ENCODE data around the gene TNFAIP2.
"Not testable (repeated sequence)": the region's sequence is repeated elsewhere in the genome, so short reads cannot be mapped to it uniquely, and the experiment has no call there.

Gene TNFAIP2

DNA sequence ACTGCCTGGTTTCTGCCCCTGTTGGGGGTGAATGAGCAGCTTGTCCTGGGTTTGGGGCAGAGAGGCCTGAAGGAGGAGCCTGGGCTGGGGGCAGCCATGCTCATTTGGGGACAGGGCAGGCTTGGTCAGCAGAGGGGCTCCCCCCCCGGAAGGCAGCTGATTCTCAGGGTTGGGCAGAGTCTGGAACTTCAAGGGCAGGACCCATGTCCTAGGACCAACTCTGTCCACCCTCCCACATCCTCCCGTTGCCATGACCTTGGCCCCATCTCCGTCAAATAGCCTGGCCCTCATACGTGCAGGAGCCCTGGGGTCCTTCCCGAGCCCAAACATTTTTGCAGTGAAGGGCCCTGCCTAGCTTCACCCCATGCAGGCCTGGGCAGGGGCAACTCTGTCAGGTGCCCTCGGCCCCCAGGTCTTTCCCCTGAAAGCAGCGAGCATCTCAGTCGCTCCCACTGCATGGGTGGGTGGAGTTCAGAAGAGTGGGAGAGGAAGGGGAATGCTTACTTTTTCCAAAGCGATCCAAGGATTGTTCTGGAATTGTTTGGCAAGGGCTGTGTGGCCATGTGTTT, 32.6 kb downstream of the TNFAIP2 start:
- DNase-seq (ENCODE audit: low read depth in 3 of 3): no peak

DNA sequence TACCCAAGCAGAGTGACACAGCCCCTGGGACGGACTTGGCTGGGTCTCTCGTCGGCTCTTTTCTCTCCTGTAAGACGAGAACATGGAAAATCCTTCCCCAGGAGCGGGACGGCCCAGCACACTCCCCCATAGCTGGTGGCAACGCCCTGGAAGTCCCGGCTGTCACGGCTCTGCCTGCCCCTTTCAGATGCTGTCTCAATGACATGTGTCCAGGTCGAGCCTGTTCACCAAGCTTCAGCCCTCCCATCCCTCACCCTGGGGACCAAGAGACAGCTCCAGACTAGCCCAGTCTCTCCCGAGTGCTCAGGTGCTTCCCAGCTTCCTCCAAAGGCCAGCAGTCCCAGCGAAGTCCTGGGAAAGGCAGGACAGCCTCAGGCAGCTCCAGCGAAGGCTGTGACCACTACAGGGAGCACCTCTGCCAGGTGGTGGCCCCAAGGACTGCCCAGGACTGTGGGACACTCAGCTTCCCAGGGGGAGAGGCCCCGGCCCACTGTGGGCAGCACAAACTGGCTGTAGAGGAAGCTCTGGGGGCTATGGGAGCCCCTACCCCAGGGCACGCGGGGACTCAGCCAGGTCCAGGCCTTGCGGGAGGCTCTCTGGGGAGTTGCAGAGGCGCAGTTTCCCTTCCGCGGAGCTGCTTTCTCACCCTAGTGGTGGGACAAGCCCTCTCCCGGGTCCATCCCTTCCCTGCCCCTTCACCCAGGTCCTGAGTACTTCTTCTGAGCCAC, 33.6 kb downstream of the TNFAIP2 start:
- no peak for DNase-seq (ENCODE audit: low read depth in 3 of 3)

DNA sequence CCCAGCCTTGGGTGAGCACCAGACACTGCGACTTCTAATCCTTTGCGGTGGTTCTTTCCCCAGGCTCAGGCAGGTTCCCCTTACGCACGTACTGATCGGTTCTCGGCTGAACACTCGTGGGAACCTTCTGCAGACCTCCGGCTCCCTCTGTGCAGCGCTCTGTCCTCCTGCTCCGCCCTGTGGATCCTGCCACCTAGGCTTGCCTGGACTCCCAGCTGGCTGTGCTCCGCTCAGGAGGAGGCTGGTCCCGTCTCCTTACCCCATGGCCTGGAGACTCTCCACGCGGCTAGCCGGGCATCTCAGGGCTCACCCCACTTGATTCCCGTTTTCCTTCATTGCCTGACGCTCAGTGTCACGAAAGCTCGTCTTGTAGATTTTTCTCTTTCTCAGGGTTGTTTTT, 34.7 kb downstream of the TNFAIP2 start:
- DNase-seq (ENCODE audit: low read depth in 3 of 3): no peak

DNA sequence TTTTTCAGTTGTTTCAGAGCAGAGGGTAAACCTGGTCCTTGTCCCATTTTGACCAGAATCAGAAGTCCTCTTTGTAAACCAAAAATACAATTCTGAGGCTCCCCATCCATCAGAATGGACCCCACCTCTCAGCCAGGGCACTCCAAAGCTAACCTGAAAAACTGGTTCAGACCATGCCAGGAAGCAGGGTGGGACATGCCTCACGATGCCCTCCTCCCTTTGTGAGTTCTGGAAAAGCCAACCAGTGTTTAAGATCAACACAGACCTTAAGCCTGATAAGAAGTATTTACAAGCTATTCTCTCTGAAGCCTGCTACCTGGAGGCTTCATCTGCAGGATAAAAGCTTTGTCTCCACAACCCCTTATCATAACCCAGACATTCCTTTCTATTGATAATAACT, 35.4 kb downstream of the TNFAIP2 start:
- DNase-seq (ENCODE audit: low read depth in 3 of 3): no peak

DNA sequence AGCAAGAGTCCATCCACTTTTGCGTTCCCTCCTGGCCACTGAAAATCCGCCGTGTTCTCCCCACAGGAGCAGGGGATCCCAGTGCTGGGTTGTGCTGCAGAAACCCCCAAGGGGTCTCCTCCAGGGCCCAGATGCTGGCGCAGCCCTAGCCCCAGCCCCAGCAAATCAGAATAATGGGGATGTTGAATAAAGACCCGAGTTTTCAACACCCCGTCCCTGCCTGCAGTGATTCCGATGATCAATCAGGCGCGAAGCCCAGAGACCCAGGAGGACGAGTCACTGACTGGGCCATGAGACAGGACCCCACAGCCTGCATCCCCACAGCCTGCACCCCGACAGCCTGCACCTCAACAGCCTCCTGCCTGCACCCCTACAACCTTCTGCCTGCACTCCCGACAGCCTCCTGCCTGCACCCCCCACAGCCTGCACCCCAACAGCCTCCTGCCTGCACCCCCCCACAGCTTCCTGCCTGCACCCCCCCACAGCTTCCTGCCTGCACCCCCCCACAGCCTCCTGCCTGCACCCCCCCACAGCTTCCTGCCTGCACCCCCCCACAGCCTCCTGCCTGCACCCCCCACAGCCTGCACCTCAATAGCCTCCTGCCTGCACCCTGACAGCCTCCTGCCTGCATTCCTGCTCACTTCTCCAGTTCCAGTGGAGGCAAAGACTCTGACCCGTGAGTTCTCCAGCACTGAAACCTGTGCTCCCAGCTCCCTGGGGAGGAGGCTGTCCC, 37.2 kb downstream of the TNFAIP2 start:
- DNase-seq (ENCODE audit: low read depth in 3 of 3): no peak

DNA sequence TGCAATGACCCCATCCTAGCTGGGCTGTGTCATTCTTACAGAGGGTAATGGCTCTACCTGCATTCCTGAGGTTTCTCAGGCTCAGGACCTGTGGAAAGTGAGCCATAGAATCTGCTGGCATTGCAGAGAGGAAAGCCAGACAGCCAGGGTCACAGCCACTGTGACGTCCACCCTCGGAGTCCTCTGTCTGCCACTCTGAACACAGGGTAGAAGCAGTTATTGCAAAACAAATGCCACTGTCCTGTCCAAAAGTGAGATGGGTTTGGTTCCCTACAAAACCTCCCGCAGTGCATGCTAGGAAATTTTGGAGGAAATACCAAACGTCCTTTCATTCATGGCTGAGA, 37.8 kb downstream of the TNFAIP2 start:
- no peak for DNase-seq (ENCODE audit: low read depth in 3 of 3)

DNA sequence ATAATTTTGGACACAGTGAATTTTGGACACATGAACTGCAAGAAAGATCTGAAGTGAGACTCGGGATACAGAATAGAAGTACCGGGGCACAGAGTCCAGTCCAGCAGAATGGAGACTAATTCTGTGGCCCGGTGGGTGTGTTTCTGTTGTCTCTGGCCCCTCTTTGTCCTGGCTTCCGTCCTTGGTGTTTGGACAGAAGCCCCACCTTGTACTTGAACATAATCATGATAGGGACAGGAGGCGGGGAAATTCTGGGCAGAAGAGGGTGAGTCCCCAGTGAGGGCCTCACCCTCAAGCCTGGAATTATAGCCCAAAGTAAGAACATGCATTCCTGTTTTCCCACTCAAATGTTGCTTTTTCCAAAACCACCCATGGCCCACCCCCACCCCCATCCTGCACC, 39.9 kb downstream of the TNFAIP2 start:
- no peak for DNase-seq (ENCODE audit: low read depth in 3 of 3)

DNA sequence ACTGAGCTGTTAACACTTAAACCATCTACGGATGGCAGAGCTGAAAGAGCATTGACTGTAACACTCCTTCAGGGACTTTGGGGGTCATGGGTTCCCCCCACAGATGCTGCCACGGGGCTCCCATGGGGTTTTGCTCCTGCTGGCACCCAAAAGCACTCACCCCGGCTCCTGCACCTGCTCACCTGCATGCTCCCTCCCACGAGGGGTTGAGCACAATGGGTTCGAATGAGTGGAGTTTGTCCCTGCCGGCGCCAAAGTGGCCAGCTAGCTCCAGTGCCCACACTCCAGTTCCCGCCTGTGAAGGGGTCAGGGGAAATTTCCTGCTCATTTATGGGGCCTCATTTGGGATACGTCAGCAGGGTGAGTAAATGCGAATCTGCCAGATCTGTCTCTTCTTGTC, 40.7 kb downstream of the TNFAIP2 start:
- DNase-seq (ENCODE audit: low read depth in 3 of 3): no peak

DNA sequence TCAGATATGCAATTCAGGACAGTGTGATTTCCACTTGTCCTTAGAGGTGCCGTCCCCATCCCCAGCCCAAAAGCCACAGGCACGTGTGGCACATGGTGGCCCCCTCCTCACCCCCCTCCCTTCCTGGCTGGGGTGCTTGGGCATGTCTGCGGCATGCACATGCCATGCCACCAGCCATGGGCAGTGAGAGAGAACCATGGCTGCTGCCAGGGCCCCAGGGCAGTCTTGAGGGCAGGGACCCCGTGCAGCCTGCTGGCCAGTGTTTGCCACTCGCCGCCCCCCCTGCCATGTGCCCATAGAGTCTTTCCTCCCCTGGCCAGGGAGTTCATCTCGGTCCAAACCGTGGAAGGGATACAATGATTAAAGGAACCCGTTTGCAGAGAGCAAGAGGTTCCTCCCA, 41.5 kb downstream of the TNFAIP2 start:
- DNase-seq (ENCODE audit: low read depth in 3 of 3): no peak

DNA sequence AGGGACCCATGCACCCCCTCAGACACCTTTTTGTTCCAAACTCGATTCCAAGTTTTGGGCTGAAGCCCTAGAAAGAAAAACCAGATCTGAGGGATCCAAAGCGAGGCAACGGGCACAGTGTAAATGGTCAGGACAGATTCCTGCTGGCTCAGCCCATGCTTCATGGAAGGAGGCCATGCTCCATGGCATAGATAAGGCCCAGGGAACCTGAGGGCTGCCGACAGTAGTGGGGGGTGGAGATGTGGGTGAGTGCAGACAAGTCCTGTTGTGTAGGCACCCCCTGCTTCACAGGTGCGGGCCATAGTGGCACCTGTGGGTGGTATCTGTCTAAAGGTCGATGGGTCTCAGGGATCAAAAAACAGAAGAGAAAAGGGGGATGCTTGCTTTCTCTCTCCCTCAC, 42.1 kb downstream of the TNFAIP2 start:
- DNase-seq (ENCODE audit: low read depth in 3 of 3): no peak

DNA sequence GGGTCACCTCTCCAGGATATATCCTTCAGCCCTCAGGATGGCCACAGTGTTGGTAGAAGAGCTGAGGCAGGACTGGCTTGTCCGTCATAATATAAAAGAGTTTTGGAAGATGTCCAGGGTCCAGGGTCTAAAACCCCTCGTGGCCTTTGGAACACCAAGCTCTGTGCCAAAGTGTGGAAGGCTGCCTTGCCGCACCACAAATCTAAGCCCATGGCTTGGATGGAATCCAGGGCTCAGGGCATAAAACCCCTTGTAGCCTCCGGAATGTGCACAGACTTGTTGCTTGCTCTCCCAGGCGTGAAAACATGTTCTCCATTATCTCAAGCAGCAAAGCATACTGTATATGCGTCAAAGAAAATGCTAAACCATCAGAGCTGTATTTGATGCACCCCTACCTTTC, 46.7 kb downstream of the TNFAIP2 start:
- no peak for DNase-seq (ENCODE audit: low read depth in 3 of 3)

DNA sequence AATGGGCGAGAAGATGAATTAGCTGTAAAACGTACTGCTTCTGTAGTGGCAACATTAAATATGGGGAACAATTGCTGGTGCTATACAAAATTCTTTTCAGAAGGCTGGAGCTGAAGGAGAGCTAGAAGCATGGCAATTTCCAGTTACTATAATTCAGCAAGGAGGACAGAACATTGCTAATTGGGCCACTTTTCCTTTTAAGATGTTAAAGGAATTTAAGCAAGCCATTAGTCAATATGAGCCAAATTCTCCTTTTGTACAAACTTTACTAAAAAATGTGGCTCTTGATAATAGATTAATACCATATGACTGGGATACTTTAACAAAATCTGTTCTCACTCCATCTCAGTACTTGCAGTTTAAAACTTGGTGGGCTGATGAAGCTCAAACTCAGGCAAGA, 47.9 kb downstream of the TNFAIP2 start:
- not testable (repeated sequence) for DNase-seq (ENCODE audit: low read depth in 3 of 3)

DNA sequence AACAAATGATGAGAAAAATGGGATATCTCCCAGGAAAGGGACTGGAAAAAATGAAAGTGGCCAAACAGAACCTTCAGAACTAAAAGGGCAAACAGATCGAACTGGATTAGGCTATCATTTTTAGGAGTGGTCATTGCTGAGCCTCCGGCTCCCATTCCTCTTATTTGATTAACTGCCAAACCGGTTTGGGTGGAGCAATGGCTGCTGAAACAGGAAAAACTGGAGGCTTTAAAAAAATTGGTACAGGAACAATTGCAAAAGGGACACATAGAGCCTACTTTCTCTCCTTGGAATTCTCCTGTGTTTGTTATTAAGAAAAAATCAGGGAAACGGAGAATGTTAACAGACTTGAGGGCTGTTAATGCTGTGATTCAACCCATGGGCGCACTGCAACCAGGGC, 49.7 kb downstream of the TNFAIP2 start:
- DNase-seq (ENCODE audit: low read depth in 3 of 3): no peak

DNA sequence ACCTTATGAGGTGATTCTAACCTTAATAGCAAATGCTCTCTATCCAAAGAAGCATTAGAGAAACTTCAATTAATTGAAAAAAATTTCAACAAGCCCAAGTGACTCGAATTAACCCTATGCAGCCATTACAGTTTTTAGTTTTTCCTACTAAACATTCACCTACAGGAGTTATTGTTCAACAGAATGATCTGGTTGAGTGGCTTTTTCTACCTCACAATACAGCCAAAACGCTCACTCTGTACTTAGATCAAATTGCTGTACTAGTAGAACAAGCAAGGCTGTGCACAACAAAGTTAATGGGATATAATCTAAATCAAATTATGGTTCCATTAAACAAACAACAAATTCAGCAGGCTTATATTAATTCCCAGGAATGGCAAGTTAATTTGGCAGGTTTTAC, 50.6 kb downstream of the TNFAIP2 start:
- DNase-seq (ENCODE audit: low read depth in 3 of 3): not testable (repeated sequence)

DNA sequence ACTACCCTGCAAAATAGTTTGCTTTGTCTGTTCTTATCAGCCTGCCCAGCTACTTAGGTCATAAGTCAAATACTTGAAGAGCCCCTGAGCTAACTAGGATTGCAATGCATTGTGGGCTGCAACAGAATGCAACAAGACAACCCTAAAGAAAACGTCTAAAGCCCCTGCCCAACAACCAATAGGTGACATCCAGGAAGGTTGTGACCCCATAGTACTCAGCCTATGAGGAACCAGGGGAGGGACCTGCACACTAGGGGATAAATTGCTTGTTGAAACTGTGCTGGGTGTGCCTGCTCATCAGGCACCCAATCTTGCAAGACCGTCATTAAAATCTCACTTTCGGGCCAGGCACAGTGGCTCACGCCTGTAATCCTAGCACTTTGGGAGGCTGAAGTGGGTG, 52.9 kb downstream of the TNFAIP2 start:
- not testable (repeated sequence) for DNase-seq (ENCODE audit: low read depth in 3 of 3)

DNA sequence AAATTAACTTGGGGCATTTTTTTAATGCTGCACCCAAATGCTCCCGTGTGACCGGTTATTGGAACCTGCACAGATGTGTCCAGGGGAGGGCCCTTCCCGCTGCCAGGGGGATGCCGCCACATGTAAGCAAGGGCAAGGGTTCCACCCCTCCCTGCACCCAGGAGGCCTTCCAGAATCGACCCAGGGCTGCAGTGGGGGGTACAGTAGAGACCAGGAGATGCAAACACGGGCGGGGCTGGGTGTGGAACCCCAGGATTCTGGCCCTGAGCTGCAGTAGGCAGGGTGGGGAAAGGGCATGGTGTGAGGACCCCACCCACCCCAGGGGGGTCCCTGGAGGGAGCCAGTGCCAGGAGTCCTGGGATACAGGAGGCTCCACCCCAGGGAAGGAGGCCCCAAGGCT, 54.1 kb downstream of the TNFAIP2 start:
- no peak for DNase-seq (ENCODE audit: low read depth in 3 of 3)

DNA sequence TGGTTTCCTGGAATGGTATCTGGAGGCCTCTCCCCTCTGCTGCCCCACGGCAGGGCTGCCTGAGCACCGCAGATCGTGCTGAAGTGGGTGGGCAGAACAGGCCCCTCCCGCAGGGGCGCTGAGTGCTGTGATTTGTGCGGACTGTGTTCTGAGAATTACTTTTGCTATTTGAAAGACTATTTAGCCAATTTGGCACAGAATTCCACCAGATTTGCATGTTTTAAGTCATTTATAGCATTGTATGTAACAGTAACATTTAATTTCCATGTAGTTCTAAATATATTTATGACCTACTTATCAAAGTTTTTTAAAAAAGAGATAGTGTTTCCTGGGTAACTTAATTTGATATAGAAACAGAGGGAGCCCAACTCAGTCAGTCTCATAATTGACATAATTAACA, 55.3 kb downstream of the TNFAIP2 start:
- DNase-seq (ENCODE audit: low read depth in 3 of 3): no peak

DNA sequence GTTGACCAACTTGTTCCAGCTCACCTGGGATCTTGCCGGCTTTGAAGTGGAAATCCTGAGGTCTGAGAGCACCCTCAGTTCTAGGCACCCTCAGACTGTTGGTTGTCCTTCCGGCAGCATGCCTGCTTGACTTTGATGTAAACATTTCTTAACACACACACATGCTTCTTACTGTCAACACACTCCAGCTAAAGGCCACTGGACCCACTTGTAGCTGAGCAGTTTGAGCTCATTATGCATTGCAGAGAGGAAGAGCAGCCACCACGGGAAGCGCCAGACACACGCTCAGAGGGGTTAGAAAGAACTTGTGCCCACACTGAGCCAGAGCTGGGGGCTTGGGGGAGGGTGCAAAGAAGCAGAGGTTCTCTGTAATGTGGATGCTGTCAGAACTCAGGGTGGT, 55.8 kb downstream of the TNFAIP2 start:
- DNase-seq (ENCODE audit: low read depth in 3 of 3): no peak

DNA sequence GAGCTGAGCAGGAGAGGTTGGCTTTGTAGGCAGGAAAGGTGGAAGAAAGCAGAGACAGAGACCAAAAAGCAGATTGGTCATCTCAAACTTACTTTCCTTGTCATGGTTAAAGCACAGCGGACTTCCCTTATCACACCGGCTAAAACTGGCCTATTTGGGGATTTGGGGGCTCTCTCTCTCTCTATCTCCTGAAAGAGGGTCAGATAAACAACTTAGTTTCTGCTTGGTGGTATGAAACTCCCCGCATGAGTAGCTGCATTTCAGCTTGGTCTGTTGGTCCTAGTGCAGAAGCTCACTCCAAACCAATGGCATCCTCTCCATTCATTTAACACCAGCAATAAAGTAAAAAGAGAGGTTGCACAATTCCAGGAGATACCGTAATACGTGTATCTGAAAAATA, 57.1 kb downstream of the TNFAIP2 start:
- DNase-seq (ENCODE audit: low read depth in 3 of 3): no peak

DNA sequence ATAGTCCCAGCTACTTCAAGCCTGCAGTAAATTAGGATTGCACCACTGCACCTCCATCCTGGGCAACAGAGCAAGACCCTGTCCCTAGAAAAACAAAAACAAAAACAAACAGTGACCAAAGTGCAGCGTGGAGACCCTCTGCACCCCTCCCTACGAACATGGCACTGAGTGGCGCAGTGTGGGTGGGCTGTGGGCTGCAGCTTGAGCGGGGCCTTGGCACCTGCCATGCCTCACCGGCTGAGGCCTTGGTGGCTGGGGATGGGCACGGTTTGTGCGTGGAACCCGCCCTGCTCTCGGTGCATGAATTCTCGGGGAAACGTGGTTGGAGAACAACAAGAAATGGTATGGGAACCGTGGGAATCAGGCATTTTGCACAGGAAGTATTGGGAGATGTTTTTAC, 60.8 kb downstream of the TNFAIP2 start:
- no peak for DNase-seq (ENCODE audit: low read depth in 3 of 3)

DNA sequence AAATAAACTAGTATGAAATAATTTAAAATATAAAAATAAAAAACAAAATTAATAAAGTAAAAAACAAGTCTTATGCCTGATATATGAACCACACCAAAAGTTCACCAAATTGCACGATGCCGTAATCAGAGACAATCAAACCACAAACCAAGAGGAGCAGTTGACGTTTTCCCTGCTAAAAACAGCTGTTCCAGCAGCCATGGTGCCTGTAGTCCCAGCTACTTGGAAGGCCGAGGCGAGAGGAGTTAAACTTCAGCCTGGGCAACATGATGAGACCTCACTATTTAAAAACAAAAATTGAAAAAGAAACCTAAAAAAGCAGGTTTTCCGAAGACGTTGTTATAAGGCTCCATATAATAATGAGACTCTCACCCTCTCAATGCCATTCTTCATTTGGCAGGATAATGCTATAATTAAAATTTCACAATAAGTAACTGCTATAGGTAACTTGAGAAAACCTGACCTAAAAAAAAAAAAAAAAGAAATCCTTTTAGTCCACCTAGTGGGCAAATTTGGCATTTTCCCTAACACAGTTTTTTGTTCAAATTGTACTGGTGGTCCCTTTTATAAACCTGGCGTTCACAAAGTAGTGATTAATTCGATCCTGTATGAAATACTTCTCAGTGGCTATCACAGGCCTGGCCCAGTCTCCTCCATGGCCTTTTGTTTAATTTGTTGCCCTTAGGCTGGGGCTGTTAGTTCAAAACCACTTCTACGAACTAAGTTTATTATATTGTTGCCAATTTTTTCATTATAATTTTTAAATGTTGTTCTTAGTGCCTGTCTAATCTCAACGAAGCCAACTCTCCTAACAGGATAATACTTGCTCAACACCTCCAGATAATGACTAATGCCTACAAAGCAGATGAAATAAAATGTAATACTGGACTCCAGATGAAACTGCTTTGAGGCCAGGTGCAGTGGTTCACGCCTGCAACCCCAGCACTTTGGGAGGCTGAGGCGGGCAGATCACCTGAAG, 62.1 kb downstream of the TNFAIP2 start:
- no peak for DNase-seq (ENCODE audit: low read depth in 3 of 3)

DNA sequence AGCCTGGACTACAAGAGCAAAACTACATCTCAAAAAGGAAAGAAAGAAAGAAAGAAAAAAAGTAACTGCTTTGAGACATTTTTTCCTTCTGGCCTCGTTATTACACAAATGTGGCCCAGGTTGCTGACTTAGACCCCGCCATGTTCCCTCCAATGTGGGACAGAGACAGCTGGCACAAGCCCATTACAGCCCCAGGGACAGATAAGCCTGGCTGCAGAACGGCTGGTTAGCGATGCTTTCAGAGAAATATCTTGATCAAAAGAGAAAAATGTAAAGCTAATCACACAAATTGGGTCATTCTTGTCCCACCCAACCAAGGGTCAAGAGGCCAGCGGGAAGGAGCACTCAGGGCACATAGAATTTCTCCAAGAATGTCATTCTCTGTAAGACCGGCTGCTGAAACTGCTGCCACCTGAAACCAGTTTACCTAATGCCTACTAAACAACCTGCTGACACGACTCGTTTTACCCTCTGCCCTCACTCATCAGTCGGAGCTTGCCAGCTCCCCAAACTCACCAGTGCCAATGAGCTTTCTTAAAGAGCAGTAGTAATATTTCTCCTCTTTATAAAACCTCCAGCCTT, 63.1 kb downstream of the TNFAIP2 start:
- DNase-seq (ENCODE audit: low read depth in 3 of 3): no peak
